ENCODE results near the gene RAPGEF1.

The RAPGEF1 gene

GRCh38 chr9:131580358-131580757 is 159.5 kb downstream of the RAPGEF1 start:
- Histone ChIP-seq H3K36me3 (ENCODE audit: control insufficient read depth, low read depth, low read length) (peaks cover 2% of the 10 kb centered on the region), H3K27ac (ENCODE audit: low read length) (no peak overlapping the region), H3K27me3 (ENCODE audit: control insufficient read depth, insufficient read depth, low read length) (no peaks in the 10 kb centered on the region), H3K4me3 (ENCODE audit: low read length) (no peak overlapping the region), H3K4me1 (ENCODE audit: control insufficient read depth, low read depth, low read length) (no peaks in the 10 kb centered on the region), H3K9me3 (ENCODE audit: control insufficient read depth, low read depth, low read length) (no peaks in the 10 kb centered on the region), H3K9ac (ENCODE audit: low read length) (no peak overlapping the region)

GRCh38 chr9:131579789-131580211 is 160.1 kb downstream of the RAPGEF1 start:
- Histone ChIP-seq H3K4me1 (ENCODE audit: control insufficient read depth, low read depth, low read length) (no peaks in the 10 kb centered on the region), H3K4me3 (ENCODE audit: low read length) (no peak overlapping the region), H3K9ac (ENCODE audit: low read length) (no peak overlapping the region), H3K27ac (ENCODE audit: low read length) (no peak overlapping the region), H3K9me3 (ENCODE audit: control insufficient read depth, low read depth, low read length) (no peaks in the 10 kb centered on the region), H3K36me3 (ENCODE audit: control insufficient read depth, low read depth, low read length) (peaks cover 2% of the 10 kb centered on the region), H3K27me3 (ENCODE audit: control insufficient read depth, insufficient read depth, low read length) (no peaks in the 10 kb centered on the region)

- H3K4me3 ChIP-seq (ENCODE audit: low read length): no peak overlapping the region
- no peak overlapping the region for H3K27ac ChIP-seq (ENCODE audit: low read length)
- H3K9me3 ChIP-seq (ENCODE audit: control insufficient read depth, low read depth, low read length): no peaks in the 10 kb centered on the region
- H3K9ac ChIP-seq (ENCODE audit: low read length): no peak overlapping the region
- peaks cover 2% of the 10 kb centered on the region for H3K36me3 ChIP-seq (ENCODE audit: control insufficient read depth, low read depth, low read length)
- no peaks in the 10 kb centered on the region for H3K4me1 ChIP-seq (ENCODE audit: control insufficient read depth, low read depth, low read length)
- H3K27me3 ChIP-seq (ENCODE audit: control insufficient read depth, insufficient read depth, low read length): no peaks in the 10 kb centered on the region
These were observed 161.0 kb downstream of the RAPGEF1 start for GRCh38 chr9:131578731-131579504.

DNA sequence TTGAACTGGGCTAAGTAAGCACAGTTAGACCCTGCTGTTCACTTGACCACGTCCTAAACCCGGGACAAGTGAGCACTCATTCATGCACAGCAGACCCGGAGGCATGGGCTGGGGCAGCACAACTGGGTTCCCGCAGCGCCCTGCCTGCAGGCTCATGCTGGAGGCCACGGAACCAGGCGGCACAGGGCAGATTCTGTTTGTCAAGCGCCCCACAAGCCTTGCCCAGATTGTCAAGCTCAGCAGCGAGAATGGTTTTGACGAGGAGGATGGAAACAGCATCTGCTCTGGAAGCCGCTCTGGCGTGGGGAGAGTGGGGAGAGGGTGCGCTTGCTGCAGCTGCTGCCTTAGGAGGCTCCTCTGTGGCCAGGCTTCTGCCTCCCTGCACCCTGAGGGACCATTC is 161.9 kb downstream of the RAPGEF1 start:
- Histone ChIP-seq H3K4me1 (ENCODE audit: control insufficient read depth, low read depth, low read length) (no peaks in the 10 kb centered on the region), H3K27me3 (ENCODE audit: control insufficient read depth, insufficient read depth, low read length) (no peaks in the 10 kb centered on the region), H3K9me3 (ENCODE audit: control insufficient read depth, low read depth, low read length) (no peaks in the 10 kb centered on the region), H3K9ac (ENCODE audit: low read length) (no peak overlapping the region), H3K27ac (ENCODE audit: low read length) (no peak overlapping the region), H3K36me3 (ENCODE audit: control insufficient read depth, low read depth, low read length) (peaks cover 2% of the 10 kb centered on the region), H3K4me3 (ENCODE audit: low read length) (no peak overlapping the region)

- Histone ChIP-seq H3K36me3 (ENCODE audit: control insufficient read depth, low read depth, low read length) (peaks cover 2% of the 10 kb centered on the region), H3K27me3 (ENCODE audit: control insufficient read depth, insufficient read depth, low read length) (no peaks in the 10 kb centered on the region), H3K9me3 (ENCODE audit: control insufficient read depth, low read depth, low read length) (no peaks in the 10 kb centered on the region), H3K4me1 (ENCODE audit: control insufficient read depth, low read depth, low read length) (no peaks in the 10 kb centered on the region), H3K4me3 (ENCODE audit: low read length) (no peak overlapping the region), H3K9ac (ENCODE audit: low read length) (no peak overlapping the region), H3K27ac (ENCODE audit: low read length) (no peak overlapping the region)
These were observed 162.6 kb downstream of the RAPGEF1 start for GRCh38 chr9:131577005-131578000.

- Histone ChIP-seq H3K9ac (ENCODE audit: low read length) (no peak overlapping the region), H3K9me3 (ENCODE audit: control insufficient read depth, low read depth, low read length) (no peaks in the 10 kb centered on the region), H3K27ac (ENCODE audit: low read length) (no peak overlapping the region), H3K4me1 (ENCODE audit: control insufficient read depth, low read depth, low read length) (no peaks in the 10 kb centered on the region), H3K4me3 (ENCODE audit: low read length) (no peak overlapping the region), H3K36me3 (ENCODE audit: control insufficient read depth, low read depth, low read length) (peaks cover 2% of the 10 kb centered on the region), H3K27me3 (ENCODE audit: control insufficient read depth, insufficient read depth, low read length) (no peaks in the 10 kb centered on the region)
These were observed 163.7 kb downstream of the RAPGEF1 start for GRCh38 chr9:131575946-131576853.

DNA sequence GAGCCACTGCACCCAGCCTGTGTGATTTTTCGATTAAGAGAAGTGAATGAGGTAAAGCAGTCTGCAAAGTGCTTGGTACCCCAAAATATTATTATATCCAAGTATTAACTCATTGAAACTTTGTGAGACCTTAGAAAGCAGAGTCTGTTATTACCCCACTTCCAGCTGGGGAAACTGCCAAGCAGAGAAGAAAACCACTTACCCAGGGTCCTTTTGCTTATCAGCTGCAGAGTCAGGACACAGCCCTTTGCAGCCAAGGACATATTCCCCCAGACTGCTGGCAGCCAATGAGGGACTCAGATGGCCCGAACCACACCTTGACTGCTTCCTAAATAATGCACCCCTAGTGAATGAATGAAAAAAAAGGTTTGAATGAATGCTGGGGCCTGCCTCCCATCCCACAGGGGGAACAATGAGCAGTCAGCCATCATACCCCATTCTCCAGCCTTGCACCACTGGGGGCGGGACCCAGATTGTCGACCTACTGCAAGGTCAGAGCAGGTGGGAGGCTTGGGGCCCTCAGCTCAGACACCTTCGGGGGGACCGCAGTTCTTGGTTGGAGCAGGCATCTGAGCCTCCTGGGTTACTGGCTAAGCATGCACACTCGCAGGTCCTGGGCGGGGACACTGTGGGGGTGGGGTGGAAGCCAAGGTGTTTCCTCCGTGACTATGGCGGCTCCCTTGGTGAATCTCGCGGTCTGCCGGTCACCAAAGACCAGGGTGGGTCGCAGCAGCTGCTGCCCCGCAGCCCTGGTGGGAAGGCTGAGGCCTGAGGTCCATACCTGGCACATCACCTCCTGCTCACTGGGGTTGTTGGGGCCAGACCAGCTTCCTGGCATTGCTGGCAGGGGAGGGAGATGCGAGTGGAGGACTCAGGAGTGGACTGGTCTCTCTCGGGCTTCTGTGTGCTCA is 164.9 kb downstream of the RAPGEF1 start:
- no peak overlapping the region for H3K27ac ChIP-seq (ENCODE audit: low read length)
- peaks cover 2% of the 10 kb centered on the region for H3K36me3 ChIP-seq (ENCODE audit: control insufficient read depth, low read depth, low read length)
- no peaks in the 10 kb centered on the region for H3K4me1 ChIP-seq (ENCODE audit: control insufficient read depth, low read depth, low read length)
- H3K9ac ChIP-seq (ENCODE audit: low read length): no peak overlapping the region
- H3K9me3 ChIP-seq (ENCODE audit: control insufficient read depth, low read depth, low read length): no peaks in the 10 kb centered on the region
- no peaks in the 10 kb centered on the region for H3K27me3 ChIP-seq (ENCODE audit: control insufficient read depth, insufficient read depth, low read length)
- H3K4me3 ChIP-seq (ENCODE audit: low read length): no peak overlapping the region

GRCh38 chr9:131567910-131568309 is 172.0 kb downstream of the RAPGEF1 start:
- Histone ChIP-seq H3K27ac (ENCODE audit: low read length) (no peak overlapping the region), H3K27me3 (ENCODE audit: control insufficient read depth, insufficient read depth, low read length) (no peaks in the 10 kb centered on the region), H3K4me3 (ENCODE audit: low read length) (no peak overlapping the region), H3K36me3 (ENCODE audit: control insufficient read depth, low read depth, low read length) (no peaks in the 10 kb centered on the region), H3K9ac (ENCODE audit: low read length) (no peak overlapping the region), H3K9me3 (ENCODE audit: control insufficient read depth, low read depth, low read length) (no peaks in the 10 kb centered on the region), H3K4me1 (ENCODE audit: control insufficient read depth, low read depth, low read length) (no peaks in the 10 kb centered on the region)

GRCh38 chr9:131566158-131566557 is 173.7 kb downstream of the RAPGEF1 start:
- H3K27me3 ChIP-seq (ENCODE audit: control insufficient read depth, insufficient read depth, low read length): no peaks in the 10 kb centered on the region
- H3K4me3 ChIP-seq (ENCODE audit: low read length): no peak overlapping the region
- no peak overlapping the region for H3K27ac ChIP-seq (ENCODE audit: low read length)
- H3K9me3 ChIP-seq (ENCODE audit: control insufficient read depth, low read depth, low read length): no peaks in the 10 kb centered on the region
- H3K4me1 ChIP-seq (ENCODE audit: control insufficient read depth, low read depth, low read length): no peaks in the 10 kb centered on the region
- no peak overlapping the region for H3K9ac ChIP-seq (ENCODE audit: low read length)
- no peaks in the 10 kb centered on the region for H3K36me3 ChIP-seq (ENCODE audit: control insufficient read depth, low read depth, low read length)

GRCh38 chr9:131565369-131565768 is 174.5 kb downstream of the RAPGEF1 start:
- no peaks in the 10 kb centered on the region for H3K9me3 ChIP-seq (ENCODE audit: control insufficient read depth, low read depth, low read length)
- no peaks in the 10 kb centered on the region for H3K36me3 ChIP-seq (ENCODE audit: control insufficient read depth, low read depth, low read length)
- H3K4me3 ChIP-seq (ENCODE audit: low read length): no peak overlapping the region
- no peak overlapping the region for H3K27ac ChIP-seq (ENCODE audit: low read length)
- no peak overlapping the region for H3K9ac ChIP-seq (ENCODE audit: low read length)
- no peaks in the 10 kb centered on the region for H3K27me3 ChIP-seq (ENCODE audit: control insufficient read depth, insufficient read depth, low read length)
- H3K4me1 ChIP-seq (ENCODE audit: control insufficient read depth, low read depth, low read length): no peaks in the 10 kb centered on the region
